HUDEP-2 (cell line): ENCODE measurements around the gene RELL1.

Source experiments
- DNase-seq, 76 experiments: peaks; one replicate each; lab custom pipeline; 2025; ENCODE audit not compliant: unreplicated experiment in 76 of 76; lab: John Stamatoyannopoulos, UW

RELL1 gene

DNA sequence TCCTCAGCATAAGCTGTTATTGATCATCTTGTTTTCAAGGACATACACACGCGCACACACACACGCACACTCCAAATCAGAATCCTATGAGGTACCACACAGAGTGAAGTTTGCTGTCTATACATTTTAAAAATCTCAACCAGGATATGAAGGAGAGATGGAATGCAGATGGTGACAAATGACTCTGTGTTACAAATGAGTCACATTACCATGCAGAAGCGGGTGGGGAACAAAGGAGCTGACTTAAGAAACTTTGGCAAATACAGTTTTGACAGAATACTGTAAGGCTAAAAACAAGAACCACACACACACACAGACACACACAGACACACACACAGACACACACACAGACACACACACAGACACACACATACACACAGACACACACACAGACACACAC lies 81.7 kb downstream of the RELL1 start:
- DNase-seq = no peak

DNA sequence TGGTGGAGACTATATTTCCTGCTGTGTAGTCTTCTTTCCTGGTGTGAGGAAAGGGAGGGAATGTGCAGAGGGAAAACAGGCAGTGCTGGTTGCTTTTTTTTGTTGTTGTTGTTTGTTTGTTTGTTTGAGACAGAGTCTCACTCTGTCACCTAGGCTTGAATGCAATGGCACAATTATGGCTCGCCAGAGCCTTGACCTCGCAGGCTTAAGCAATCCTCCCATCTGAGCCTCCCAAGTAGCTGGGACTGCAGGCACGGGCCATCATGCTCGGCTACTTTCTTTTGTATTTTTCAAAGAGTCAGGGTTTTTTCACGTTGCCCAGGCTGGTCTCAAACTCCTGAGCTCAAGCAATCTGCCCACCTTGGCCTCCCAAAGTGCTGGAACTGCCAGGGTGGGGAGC lies 82.5 kb downstream of the RELL1 start:
- DNase-seq = no peak

GRCh38 chr4:37603070-37603468 lies 83.1 kb downstream of the RELL1 start:
- DNase-seq = peak in 65 of 76 experiments; percentile 1 to 80 (median 33)

GRCh38 chr4:37602454-37603069 lies 83.6 kb downstream of the RELL1 start:
- no peak for DNase-seq

DNA sequence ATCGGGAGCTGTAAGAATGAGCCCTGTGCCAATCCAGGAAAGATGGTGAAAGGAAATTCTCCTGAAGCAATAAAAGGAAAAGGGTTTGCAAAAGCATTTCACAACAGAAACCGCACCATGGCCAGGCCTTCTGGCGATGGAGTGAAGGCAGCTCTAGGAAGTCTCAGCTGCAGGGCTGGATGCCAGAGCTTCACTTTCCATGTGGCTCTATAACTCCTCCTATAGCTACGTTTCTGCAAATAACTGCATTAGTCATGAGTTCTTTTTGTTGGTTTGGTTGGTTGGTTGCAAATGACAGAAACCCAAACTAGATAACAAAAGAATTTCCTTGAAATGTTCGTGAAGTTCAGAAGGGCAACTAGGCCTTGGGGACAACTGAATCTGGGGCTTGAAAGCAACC lies 84.6 kb downstream of the RELL1 start:
- DNase-seq = peak in 1 of 76 experiments; percentile 2

DNA sequence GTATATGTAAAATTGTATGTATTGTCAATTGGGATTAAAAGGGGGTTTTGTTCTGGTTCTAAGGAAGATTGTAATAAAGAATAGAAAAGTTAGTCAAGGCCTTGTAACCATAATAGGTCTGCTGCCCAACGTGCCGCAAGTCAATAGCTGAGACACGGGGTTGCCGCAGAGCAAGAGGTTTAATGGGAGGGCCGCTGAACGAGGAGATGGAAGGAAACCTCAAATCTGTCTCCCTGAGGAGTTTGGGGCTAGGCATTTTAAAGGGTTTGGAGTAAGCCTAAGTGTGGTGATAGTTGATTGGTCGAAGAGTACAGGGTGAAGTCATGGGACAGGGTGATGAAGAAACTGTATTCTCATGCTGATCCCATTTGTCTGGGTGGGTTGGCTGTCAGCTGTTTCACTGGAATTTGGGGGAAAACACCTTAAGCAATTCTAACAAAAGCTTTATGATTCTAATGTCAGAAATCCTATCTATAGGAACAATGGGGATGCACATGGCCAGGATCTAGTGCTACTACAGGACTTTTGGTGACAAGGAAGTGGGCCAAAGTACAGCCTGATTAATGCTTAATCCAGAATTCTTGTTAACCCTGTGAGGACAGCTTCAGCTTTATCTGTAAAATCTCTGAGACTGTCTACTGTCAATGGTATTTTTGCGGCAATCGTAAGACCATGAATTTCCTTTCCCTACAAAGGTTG lies 86.9 kb downstream of the RELL1 start:
- no peak for DNase-seq

DNA sequence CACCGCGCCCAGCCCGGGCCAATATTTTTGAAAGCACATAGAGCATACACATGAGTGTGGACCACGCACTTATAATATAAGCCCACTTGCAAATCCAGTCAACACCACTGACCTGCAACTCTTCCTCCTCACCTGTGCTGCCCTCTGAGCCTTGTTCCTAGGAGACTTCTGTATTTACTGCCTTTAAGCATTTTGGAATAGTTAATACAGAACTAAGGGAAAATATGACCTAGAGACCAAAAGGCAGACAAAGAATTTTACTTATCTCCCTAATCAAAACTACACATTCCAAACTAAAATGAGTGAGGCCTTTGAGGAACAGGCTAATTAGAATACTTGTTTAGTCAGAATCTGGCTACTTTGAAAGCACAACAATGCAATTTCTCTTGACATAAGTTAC lies 89.1 kb downstream of the RELL1 start:
- no peak for DNase-seq

- DNase-seq = no peak
Observed at GRCh38 chr4:37595875-37596680, 90.1 kb downstream of the RELL1 start.

- DNase-seq = no peak
Observed at GRCh38 chr4:37594099-37594498, 92.1 kb downstream of the RELL1 start.

GRCh38 chr4:37591349-37591748 lies 94.8 kb downstream of the RELL1 start:
- no peak for DNase-seq

DNA sequence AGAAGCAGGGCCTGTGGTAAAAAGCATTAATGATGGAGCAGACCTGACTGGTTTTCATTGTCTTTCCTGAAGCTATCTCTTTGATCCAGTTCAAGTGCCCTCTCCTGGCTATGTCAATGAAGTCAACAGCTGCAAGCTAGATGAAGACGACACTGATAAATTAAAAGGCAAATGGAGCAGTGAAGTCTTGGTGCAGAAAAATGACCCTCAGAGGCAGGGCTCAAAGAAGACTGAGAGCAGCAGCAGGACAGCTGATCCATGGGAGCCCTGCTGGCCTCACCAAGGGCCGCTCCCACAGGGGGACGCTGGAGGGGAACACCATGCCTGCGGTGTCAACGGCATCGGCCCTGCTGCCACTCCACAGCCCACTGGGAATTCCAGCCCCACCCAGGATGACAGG lies 96.2 kb downstream of the RELL1 start:
- DNase-seq = no peak

DNA sequence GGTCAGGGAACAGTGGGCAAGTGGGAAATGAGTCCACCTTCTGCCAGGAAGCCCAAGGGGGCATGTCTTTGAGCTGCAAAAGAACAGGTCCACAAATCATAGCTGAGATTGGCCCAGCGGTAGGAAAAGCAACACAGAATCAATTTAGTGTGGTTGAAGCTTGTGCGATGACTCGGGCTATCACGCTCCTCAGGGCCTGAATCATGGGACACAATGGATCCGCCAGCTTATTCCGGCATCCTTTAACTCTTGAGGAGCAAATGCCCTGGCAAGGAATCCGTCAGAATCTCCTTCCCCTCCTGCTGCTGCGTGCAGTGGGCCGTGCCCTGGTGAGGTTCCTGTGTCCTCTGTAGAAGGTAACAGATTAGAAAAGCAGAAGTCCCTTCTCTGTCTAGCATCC lies 98.0 kb downstream of the RELL1 start:
- DNase-seq = no peak

- DNase-seq = no peak
Observed at GRCh38 chr4:37586194-37586593, 100.0 kb downstream of the RELL1 start.

DNA sequence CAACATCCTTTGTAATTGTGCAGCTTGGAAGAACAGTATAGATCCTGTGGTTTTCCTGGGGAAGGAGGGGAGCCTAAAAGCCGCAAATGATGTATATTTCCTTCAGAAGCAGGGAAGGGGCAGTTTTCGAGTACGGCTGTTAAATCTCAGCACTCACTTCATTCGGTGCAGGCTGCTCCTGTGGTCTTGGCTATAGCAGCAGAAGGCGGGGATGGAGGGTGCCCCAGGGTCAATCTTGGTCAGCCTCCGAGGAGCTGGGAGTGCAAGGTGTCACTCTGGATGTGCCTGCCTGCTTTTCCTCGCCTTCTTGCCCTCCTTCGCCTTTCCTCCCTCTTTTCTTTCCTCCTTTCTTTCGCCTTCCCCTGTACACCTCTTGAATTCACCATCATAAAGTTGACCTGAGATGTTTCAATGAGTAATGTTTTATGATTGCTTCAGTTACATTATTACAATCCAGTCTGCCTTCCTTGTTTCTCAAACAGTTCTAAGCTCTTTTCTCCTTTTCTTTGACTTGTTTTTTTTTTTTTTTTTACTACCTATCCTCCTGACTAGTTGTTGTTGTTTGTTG lies 101.6 kb downstream of the RELL1 start:
- no peak for DNase-seq

DNA sequence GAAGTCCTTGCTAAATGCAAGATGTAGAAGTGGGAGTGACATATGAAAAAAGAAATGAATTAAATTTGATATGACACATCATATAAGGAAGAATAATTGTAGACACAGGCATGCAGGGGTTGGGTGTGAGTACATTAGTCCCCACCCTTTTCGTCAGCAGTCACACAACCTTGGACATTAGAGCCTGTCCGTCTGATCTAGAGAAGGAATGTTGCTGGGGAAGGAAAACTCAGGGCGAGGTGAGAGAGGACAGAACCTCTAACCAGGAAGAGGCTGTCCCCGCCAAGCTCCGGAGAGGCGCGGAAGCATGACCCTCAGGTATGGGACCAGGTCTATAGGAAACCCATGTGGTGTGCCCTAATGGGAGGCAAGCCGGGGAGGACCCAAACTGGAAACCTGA lies 102.1 kb downstream of the RELL1 start:
- DNase-seq = no peak

DNA sequence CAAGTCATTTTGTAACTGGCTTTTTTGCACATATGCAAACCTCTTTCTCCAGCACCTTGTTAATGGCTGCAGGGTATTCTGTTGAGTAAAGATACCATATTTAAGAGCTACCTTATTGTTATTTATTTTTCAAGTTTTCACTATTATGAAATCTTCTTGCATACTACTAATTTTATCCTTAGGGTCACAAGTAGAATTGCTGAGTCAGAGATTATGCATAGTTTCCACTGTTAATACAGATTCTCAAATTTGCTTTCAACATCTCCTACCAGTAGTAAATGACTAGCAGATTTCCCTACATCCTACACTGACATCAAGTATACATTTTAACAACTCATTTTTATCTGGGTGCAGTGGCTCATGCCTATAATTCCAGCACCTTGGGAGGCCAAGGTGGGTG lies 112.6 kb downstream of the RELL1 start:
- no peak for DNase-seq

DNA sequence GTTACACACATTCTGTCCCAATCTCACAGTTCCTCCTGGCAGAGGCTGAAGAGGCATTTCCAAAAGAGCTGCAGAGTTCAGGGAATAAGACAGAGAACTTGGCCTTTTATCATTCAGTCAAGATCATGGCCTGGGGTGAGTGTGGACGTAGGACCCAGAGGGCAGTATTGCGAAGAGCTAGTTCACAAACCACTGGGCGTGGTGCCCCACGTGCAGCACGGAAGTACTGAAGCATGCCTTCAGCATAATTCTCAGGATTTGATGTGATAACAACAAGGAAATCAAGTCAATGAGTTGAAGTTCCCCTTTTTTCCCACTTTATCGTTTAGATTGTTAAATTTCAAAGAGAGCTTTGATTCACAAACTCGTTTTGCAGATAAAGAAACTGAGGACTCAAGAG lies 117.7 kb downstream of the RELL1 start:
- peak in 11 of 76 experiments; percentile 1 to 17 (median 3) for DNase-seq

DNA sequence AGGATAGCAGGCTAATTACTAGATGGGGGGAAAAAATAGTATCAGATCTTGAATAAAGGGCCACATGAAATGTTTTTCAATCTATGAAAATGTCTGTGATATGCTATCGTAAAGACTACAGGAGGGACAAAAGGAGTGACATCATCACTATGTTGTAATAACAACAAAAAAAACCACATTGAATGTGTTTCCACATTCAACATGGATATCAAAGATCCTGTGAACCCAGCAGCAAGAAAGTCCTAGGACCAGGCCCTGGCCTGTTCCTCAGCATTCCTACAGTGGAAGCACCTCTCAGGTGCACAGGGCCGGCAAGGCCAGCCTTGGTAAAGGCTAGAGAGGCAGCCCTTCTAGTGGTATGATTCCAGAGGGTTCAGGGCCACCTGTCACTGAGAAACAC lies 118.3 kb downstream of the RELL1 start:
- no peak for DNase-seq

DNA sequence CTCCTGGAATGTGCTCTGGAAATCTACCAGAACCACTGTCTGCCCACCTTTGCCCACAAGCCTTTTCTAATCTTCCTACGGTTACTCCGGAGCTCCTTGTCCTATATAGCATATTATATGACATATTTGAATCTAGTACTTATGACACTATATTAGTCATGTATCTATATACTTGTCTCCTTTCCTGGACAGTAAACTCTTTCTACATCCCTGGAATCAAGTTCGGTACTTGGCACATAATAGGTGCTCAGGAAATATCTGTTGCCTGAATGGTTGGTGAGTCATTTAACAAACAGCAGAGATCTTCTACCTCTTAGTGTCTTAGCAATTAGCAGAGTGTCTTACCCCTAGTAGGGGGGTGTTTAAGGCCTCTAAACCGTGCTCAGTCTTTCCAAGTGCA lies 123.6 kb downstream of the RELL1 start:
- no peak for DNase-seq

DNA sequence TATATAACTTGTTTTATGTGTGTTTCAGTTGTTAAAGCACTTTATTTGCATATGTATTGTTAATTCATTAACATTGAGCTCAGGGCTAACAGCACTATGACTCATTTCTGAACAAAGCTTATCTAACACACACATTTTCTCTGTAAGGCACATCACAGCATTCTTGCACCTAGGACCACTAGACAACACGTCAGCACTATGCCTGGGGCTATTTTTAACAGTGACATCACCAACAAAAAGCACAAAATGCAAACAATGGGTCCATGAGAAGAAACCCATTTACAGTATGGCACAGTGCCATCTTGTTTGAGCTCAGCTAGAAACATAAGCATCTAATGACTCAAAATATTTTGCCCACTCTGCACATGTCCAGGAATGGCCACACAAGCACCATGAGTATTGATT lies 124.4 kb downstream of the RELL1 start:
- peak in 1 of 76 experiments; percentile 14 for DNase-seq

DNA sequence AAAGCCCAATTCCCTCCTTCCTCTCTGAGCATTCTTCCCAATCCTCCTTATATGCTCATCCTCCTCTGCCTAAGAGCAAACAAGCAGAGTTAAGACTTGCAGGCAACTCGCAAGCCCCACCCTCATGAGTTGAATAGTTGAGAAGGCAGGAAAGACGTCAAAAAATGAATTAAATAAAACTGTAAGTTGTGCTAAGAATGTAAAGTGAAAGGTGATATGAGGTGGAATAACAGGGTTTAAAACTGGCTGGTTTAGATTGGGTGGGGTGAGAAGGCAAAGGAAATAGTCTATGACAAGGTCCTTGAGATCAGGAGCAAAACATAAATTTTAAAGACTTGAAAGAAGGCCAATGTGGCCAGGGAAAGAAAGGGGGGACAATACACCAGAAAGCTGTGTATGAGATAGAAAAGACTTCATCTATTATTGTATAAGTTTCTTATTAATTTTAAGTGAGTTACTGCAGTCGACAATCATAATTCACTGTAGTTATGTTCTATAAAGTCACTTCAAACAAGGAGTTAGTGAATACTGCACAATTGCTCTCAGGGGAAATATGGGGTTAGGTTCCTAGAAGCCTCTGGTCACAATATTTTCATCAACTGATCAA lies 124.9 kb downstream of the RELL1 start:
- DNase-seq = no peak
